Measurements from ENCODE around the gene GRAMD1A.
"Not testable (repeated sequence)": the region's sequence is repeated elsewhere in the genome, so short reads cannot be mapped to it uniquely, and the experiment has no call there.

Gene GRAMD1A

GRCh38 chr19:34990578-34991192 lies 9.4 kb upstream of the GRAMD1A start:
- no peak overlapping the region for H3K4me3 ChIP-seq (replicated peaks in 1 of 2; ENCODE audit: low read depth in 2 of 2, low read length in 2 of 2)
- DNase-seq (ENCODE audit: low read depth in 2 of 2) = no peak
- TF ChIP-seq CTCF (IDR thresholded peaks at IDR 0.05; ENCODE audit: low read depth, low read length) = no peak

- no peak for DNase-seq (ENCODE audit: low read depth in 2 of 2)
- H3K4me3 ChIP-seq (replicated peaks in 1 of 2; ENCODE audit: low read depth in 2 of 2, low read length in 2 of 2) = no peak overlapping the region
- TF ChIP-seq CTCF (IDR thresholded peaks at IDR 0.05; ENCODE audit: low read depth, low read length) = no peak
These were observed 8.4 kb upstream of the GRAMD1A start for GRCh38 chr19:34991542-34992333.

- not testable (repeated sequence) for DNase-seq (ENCODE audit: low read depth in 2 of 2); H3K4me3 ChIP-seq (replicated peaks in 1 of 2; ENCODE audit: low read depth in 2 of 2, low read length in 2 of 2)
These were observed 7.5 kb upstream of the GRAMD1A start for GRCh38 chr19:34992582-34992981.

GRCh38 chr19:34994286-34994642 lies 5.9 kb upstream of the GRAMD1A start:
- TF ChIP-seq CTCF (IDR thresholded peaks at IDR 0.05; ENCODE audit: low read depth, low read length) = no peak

GRCh38 chr19:34994643-34995541 lies 5.2 kb upstream of the GRAMD1A start:
- H3K4me3 ChIP-seq (replicated peaks in 1 of 2; ENCODE audit: low read depth in 2 of 2, low read length in 2 of 2) = no peak overlapping the region
- TF ChIP-seq CTCF (IDR thresholded peaks at IDR 0.05; ENCODE audit: low read depth, low read length) = no peak
- DNase-seq (ENCODE audit: low read depth in 2 of 2) = peak in 1 of 2 donors; percentile 54

More at GRCh38 chr19:34994286-34994642, 5.9 kb upstream of the GRAMD1A start:
- H3K4me3 ChIP-seq (replicated peaks in 1 of 2; ENCODE audit: low read depth in 2 of 2, low read length in 2 of 2) = no peak overlapping the region
- no peak for DNase-seq (ENCODE audit: low read depth in 2 of 2)

GRCh38 chr19:34995551-34995950 lies 4.6 kb upstream of the GRAMD1A start:
- DNase-seq (ENCODE audit: low read depth in 2 of 2) = no peak
- TF ChIP-seq CTCF (IDR thresholded peaks at IDR 0.05; ENCODE audit: low read depth, low read length) = no peak
- no peak overlapping the region for H3K4me3 ChIP-seq (replicated peaks in 1 of 2; ENCODE audit: low read depth in 2 of 2, low read length in 2 of 2)

Measured in cardiac fibroblast (primary cell).